ENCODE data around the gene CDK14.

CDK14 gene

GRCh38 chr7:91085175-91085574 lies 489.1 kb downstream of the CDK14 start:
- in situ Hi-C loops (cut with MboI; ENCODE audit: low pct_unique_long_range_greater_than_20kb, low sequenced_read_pairs, unreplicated experiment): loop anchor here (25.0 kb wide), 1 partner anchor 552 kb away; no protein-coding TSS in a partner anchor
- DNase-seq (ENCODE audit: low spot score): no peak
- no peak for TF ChIP-seq CTCF (IDR thresholded peaks at IDR 0.05; ENCODE audit: extremely low read depth, insufficient read depth, missing control alignments)

GRCh38 chr7:91086200-91086599 lies 490.1 kb downstream of the CDK14 start:
- TF ChIP-seq CTCF (IDR thresholded peaks at IDR 0.05; ENCODE audit: extremely low read depth, insufficient read depth, missing control alignments): no peak
- DNase-seq (ENCODE audit: low spot score): no peak

GRCh38 chr7:91088156-91088555 lies 492.0 kb downstream of the CDK14 start:
- DNase-seq (ENCODE audit: low spot score): no peak
- in situ Hi-C loops (cut with MboI; ENCODE audit: low pct_unique_long_range_greater_than_20kb, low sequenced_read_pairs, unreplicated experiment): loop anchor here (25.0 kb wide), 1 partner anchor 549 kb away; no protein-coding TSS in a partner anchor
- no peak for TF ChIP-seq CTCF (IDR thresholded peaks at IDR 0.05; ENCODE audit: extremely low read depth, insufficient read depth, missing control alignments)

More at GRCh38 chr7:91086200-91086599, 490.1 kb downstream of the CDK14 start:
- in situ Hi-C loops (cut with MboI; ENCODE audit: low pct_unique_long_range_greater_than_20kb, low sequenced_read_pairs, unreplicated experiment): loop anchor here (25.0 kb wide), 1 partner anchor 551 kb away; no protein-coding TSS in a partner anchor

- TF ChIP-seq CTCF (IDR thresholded peaks at IDR 0.05; ENCODE audit: extremely low read depth, insufficient read depth, missing control alignments): no peak
- in situ Hi-C loops (cut with MboI; ENCODE audit: low pct_unique_long_range_greater_than_20kb, low sequenced_read_pairs, unreplicated experiment): loop anchor here (25.0 kb wide), 1 partner anchor 549 kb away; no protein-coding TSS in a partner anchor
- no peak for DNase-seq (ENCODE audit: low spot score)
Observed at GRCh38 chr7:91088691-91089090, 492.6 kb downstream of the CDK14 start.

GRCh38 chr7:91089382-91089963 lies 493.4 kb downstream of the CDK14 start:
- peak; percentile 71 for TF ChIP-seq CTCF (IDR thresholded peaks at IDR 0.05; ENCODE audit: extremely low read depth, insufficient read depth, missing control alignments)
- DNase-seq (ENCODE audit: low spot score): peak; percentile 17
- in situ Hi-C loops (cut with MboI; ENCODE audit: low pct_unique_long_range_greater_than_20kb, low sequenced_read_pairs, unreplicated experiment): loop anchor here (25.0 kb wide), 1 partner anchor 548 kb away; no protein-coding TSS in a partner anchor

GRCh38 chr7:91090684-91091083 lies 494.6 kb downstream of the CDK14 start:
- in situ Hi-C loops (cut with MboI; ENCODE audit: low pct_unique_long_range_greater_than_20kb, low sequenced_read_pairs, unreplicated experiment): loop anchor here (25.0 kb wide), 1 partner anchor 547 kb away; no protein-coding TSS in a partner anchor
- DNase-seq (ENCODE audit: low spot score): no peak
- TF ChIP-seq CTCF (IDR thresholded peaks at IDR 0.05; ENCODE audit: extremely low read depth, insufficient read depth, missing control alignments): no peak
